NT2/D1 (cell line): ENCODE measurements around the gene KIAA1614.

Experiments used
- SUZ12 ChIP-seq: IDR thresholded peaks from 2 replicates; pipeline ENCODE4 v1.6.1; 2011; ENCODE audit not compliant: insufficient read length, insufficient read depth; ENCODE audit errors: extremely low read depth
- YY1 ChIP-seq: IDR thresholded peaks from 2 replicates; pipeline ENCODE4 v1.6.1; 2011; ENCODE audit not compliant: insufficient read length, insufficient read depth
- ZNF274 ChIP-seq: IDR thresholded peaks from 2 replicates; pipeline ENCODE4 v1.6.1; 2011; ENCODE audit warnings: mild to moderate bottlenecking, low read depth, low read length

GRCh38 chr1:180927348-180927747, 14.7 kb downstream of the KIAA1614 start:
- TF ChIP-seq YY1 (no peak), ZNF274 (no peak), SUZ12 (no peak)
